ENCODE measurements around the gene PPM1A.

Gene PPM1A

GRCh38 chr14:60323199-60323896 lies 74.3 kb downstream of the PPM1A start:
- no peak for DNase-seq (ENCODE audit: low read depth in 2 of 2)

- DNase-seq (ENCODE audit: low read depth in 2 of 2) = no peak
These were observed 75.8 kb downstream of the PPM1A start for GRCh38 chr14:60324837-60325236.

GRCh38 chr14:60326274-60326673 lies 77.3 kb downstream of the PPM1A start:
- DNase-seq (ENCODE audit: low read depth in 2 of 2) = no peak

GRCh38 chr14:60327447-60328331 lies 78.7 kb downstream of the PPM1A start:
- no peak for DNase-seq (ENCODE audit: low read depth in 2 of 2)

GRCh38 chr14:60328583-60328982 lies 79.6 kb downstream of the PPM1A start:
- DNase-seq (ENCODE audit: low read depth in 2 of 2) = no peak

GRCh38 chr14:60329274-60329673 lies 80.3 kb downstream of the PPM1A start:
- DNase-seq (ENCODE audit: low read depth in 2 of 2) = no peak

GRCh38 chr14:60331201-60332045 lies 82.4 kb downstream of the PPM1A start:
- DNase-seq (ENCODE audit: low read depth in 2 of 2) = no peak

GRCh38 chr14:60332046-60332399 lies 83.0 kb downstream of the PPM1A start:
- DNase-seq (ENCODE audit: low read depth in 2 of 2) = no peak

GRCh38 chr14:60332869-60333268 lies 83.8 kb downstream of the PPM1A start:
- no peak for DNase-seq (ENCODE audit: low read depth in 2 of 2)

GRCh38 chr14:60339571-60339970 lies 90.5 kb downstream of the PPM1A start:
- DNase-seq (ENCODE audit: low read depth in 2 of 2) = no peak

- DNase-seq (ENCODE audit: low read depth in 2 of 2) = no peak
These were observed 94.6 kb downstream of the PPM1A start for GRCh38 chr14:60343571-60344071.

GRCh38 chr14:60344751-60345150 lies 95.7 kb downstream of the PPM1A start:
- DNase-seq (ENCODE audit: low read depth in 2 of 2) = no peak

- no peak for DNase-seq (ENCODE audit: low read depth in 2 of 2)
These were observed 97.7 kb downstream of the PPM1A start for GRCh38 chr14:60346706-60347105.

GRCh38 chr14:60348211-60348610 lies 99.2 kb downstream of the PPM1A start:
- DNase-seq (ENCODE audit: low read depth in 2 of 2) = no peak

All from fibroblast of skin of left biceps (primary cell).